ENCODE measurements around the gene TCP10L.

DNA sequence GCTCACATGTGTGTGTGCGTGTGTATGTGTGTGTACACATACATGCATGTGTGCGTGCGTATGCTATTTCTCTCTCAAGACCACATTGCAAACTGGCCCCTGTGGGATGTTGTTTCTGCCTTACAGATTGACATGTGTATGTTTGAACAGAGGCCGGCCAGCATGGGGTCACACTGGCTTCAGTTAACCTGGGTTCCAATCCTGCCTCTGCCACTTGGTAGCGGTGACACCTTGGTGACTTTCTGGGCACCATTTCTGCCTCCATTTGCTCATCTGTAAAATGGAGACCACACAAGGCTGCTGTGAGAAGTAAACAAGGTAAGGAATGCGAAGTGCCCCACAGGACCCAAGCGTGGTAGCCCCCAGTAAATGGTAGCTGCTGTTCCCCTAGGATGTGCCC, 51.7 kb downstream of the TCP10L start:
- no peak for TF ChIP-seq SIN3A (IDR thresholded peaks at IDR 0.05; ENCODE audit: borderline replicate concordance, insufficient read depth, low read length)
- no peak for TF ChIP-seq POLR2AphosphoS5 (IDR thresholded peaks at IDR 0.05; ENCODE audit: low read depth, low read length)
- TF ChIP-seq, protein P1, sequence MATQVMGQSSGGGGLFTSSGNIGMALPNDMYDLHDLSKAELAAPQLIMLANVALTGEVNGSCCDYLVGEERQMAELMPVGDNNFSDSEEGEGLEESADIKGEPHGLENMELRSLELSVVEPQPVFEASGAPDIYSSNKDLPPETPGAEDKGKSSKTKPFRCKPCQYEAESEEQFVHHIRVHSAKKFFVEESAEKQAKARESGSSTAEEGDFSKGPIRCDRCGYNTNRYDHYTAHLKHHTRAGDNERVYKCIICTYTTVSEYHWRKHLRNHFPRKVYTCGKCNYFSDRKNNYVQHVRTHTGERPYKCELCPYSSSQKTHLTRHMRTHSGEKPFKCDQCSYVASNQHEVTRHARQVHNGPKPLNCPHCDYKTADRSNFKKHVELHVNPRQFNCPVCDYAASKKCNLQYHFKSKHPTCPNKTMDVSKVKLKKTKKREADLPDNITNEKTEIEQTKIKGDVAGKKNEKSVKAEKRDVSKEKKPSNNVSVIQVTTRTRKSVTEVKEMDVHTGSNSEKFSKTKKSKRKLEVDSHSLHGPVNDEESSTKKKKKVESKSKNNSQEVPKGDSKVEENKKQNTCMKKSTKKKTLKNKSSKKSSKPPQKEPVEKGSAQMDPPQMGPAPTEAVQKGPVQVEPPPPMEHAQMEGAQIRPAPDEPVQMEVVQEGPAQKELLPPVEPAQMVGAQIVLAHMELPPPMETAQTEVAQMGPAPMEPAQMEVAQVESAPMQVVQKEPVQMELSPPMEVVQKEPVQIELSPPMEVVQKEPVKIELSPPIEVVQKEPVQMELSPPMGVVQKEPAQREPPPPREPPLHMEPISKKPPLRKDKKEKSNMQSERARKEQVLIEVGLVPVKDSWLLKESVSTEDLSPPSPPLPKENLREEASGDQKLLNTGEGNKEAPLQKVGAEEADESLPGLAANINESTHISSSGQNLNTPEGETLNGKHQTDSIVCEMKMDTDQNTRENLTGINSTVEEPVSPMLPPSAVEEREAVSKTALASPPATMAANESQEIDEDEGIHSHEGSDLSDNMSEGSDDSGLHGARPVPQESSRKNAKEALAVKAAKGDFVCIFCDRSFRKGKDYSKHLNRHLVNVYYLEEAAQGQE (IDR thresholded peaks at IDR 0.05; ENCODE audit: insufficient read depth in 1 of 2, low read depth in 2 of 2, low read length in 2 of 2) = no peak
- no peak for TF ChIP-seq FOXP2 (optimal IDR thresholded peaks at IDR 0.05; ENCODE audit: borderline replicate concordance, extremely low read depth, extremely low read length, insufficient read depth)
